GM18508 (cell line): ENCODE data around the gene HDAC9.
A peak's percentile ranks its signal among the peaks of the same experiment; 100 is the strongest.

Experiments used
- ATAC-seq: cut with Tn5 transposase; IDR thresholded peaks from one replicate; pipeline ENCODE4 v1.9.1; 2021; ENCODE audit warnings: moderate number of reproducible peaks; ENCODE audit not compliant: insufficient read depth, unreplicated experiment

HDAC9 gene

DNA sequence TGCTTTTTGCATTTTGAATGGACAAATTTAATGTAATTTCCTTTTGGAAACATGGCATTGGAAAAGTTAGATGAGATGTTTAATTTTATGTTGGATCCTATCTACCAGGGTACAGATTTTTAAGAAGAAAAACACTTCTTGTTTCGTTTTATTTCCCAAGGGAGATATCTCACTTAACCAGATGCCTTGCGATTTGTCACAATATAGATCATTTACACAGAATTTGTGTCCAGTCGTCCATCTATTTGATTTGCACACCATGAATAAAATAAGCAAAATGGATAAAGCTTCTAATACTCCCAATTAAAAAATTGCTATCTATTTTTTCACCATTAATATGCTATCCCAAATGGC, 25.7 kb downstream of the HDAC9 start:
- ATAC-seq: no peak

DNA sequence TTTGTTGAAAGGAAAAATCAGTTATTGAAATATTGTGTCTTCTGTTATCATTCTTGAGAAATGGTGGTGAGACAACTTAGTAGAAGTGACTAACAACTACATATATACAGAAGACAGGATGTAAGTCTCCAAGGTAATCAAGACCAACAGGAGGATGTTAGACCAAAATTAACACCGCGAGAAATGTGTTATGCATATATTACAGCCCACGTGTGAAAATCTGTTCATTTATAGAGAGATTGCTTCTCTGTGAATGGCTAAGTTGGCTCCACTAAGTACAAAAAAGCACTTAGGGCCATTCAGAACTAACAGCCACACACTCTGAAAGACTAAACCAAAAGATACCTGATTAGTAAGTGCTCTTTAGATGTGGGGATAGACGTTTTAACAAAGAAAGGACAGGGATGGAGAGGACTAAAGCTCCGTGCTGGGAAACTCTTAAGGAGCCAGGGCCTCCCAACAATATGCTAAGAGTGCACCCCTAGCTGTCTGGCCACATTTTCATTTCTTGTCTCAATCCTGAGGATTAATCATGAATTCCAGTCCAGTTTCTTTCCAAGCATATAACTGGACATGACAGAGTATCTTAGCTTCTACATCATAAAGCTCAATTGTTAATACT, 26.5 kb downstream of the HDAC9 start:
- peak; percentile 49 for ATAC-seq

DNA sequence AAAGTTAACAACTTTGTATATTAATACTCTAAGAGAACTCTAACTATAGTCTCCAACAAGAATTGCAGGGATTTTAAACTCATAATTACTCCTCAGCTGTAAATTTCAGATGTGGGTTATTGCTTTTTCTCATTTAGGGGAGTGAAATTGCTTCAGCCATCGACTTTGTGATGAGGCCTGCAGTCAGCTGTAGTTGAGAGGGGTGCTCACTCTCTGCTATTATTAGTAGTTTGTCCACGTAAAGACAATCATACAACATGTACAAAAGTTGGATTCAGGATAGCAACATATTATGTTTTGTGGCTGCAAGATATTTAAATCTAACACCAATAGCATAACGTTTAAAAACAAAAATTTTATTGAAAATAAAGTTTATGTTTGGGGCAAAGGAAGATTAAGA, 28.7 kb downstream of the HDAC9 start:
- no peak for ATAC-seq

DNA sequence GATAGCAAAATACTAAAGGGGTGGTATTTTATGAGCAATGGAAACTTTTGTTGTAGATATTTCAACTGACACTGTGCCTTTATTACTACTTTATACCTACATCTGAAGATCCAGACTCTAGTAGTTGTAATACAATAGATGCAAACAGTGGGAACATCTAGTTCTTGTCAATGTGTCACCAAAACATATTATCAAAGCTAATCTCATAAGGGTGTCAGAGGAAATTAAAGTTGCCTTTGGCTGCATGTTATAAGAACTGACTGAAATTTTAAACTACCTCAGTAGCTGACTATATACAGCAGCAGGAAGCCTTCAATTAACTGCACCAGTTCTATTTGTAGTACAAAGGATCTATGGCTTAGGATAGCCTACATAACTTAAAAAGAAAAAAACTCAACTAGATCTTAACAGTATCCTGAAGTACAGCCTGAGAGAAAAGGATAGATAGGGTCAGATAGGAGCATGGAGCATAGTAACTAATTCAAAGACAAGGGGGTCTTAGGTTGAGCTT, 30.9 kb downstream of the HDAC9 start:
- no peak for ATAC-seq

DNA sequence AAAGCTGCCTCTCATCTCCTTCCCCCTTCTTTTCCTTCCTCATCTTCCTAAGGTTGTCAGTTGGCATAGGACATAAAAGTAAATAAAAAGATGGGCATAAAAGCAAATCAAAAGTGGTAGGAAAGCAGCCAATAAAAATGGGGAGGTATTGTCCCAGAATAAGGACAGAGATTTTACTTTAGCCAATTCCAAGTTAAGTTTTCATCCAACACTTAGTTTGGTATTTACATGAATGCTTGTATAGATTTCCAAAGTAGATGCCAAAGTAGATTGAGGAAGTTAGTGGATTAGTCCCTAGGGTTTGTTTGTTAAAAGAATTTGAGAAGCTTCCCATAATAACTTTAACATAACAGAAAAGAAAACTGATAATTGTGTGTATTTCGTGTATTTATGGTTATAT, 33.7 kb downstream of the HDAC9 start:
- no peak for ATAC-seq

DNA sequence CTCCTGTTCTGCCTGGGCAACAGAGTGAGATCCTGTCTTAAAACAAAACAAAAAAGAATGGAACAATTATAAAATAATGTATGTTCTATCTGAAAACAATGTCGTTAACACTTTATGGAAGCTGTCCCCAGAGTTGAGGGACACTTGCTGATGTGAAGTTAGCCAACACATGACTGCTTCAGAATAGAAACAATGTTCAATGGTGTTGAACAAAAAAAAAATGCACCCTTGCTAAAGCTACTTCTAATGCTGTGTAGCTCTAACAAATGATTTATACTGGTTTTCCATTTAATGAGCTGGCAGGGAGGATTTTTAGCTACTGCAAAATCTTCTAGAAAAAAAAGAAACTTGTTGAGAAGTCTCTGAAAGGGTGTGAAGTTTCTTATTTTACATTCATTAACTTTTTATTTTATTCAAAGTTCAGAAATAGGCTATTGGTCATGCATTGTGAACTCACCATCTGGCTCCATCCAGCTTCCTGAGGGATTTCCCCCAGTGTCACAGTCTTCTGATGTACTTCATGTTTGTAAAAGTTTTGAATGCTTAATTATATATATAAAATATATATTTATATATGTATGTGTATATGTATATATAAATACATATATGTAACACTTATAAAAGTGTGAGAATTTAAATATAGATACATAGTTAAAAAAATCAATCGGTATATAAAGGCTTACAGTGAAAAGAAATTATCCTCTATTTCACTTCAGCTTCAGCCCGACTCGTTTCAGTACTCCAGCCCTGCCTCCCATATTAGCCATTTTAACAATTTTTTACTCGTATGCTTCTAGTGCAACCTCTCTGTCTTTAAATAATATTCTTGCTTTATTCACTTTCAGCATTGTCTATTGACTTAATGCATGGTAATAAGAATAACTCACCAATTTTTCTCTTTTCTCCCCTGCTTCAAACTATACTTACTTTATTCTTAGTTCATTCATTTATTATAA, 35.0 kb downstream of the HDAC9 start:
- peak; percentile 82 for ATAC-seq

DNA sequence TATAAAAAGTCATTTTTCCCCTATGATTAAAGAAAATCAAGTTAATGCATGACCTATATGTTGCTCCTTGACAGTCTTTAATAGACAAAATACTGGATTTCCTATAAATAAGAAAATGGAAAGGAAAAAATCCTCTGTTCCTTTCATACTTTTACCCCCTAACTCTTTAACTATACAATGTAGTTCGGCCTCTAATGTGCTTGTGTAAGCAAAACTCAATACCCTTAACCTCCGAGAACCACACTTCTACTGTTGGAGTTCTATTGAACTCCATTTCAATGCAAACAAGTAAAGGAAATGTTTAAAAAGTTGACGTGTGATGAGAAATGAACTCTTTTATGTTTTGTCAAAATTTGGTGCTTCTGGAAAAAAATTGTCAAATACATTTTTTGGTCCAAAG, 36.0 kb downstream of the HDAC9 start:
- ATAC-seq: no peak

DNA sequence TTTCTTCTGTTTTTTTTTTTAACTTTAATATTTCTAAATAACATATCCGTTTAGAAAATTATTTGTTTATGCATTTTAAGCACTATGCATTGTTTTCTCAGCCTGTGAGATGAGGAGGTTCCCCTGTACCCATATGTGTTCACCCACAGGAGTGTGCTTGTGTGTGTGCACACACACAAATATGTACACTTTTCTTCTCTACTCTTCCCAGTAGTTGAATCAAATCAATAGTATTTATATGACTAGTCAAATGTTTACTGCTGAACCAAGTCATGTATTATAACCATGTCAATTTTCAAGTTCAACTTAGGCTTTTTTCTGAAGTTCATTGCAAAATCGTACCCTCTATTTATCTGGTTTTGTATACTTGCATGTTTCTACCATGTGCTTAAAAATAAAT, 37.3 kb downstream of the HDAC9 start:
- no peak for ATAC-seq

DNA sequence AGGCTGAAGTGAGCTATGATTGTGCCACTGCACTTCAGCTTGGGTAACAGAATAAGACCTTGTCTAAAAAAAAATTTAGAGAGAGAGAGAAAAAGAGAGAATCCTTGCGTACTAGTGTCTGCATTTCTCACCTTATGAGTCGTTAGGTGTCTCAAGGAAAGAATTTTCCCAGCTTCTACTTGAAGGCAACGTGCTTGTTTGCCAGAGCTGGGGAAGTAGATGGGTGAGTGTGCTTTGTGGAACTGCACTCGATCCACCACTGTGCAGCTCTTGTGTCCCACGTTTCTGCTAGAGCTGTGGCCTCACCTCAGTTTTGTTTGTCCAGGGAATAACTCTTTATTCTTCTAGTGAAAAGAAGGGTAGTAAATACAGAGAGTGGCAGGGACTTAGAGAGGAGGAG, 38.9 kb downstream of the HDAC9 start:
- no peak for ATAC-seq

DNA sequence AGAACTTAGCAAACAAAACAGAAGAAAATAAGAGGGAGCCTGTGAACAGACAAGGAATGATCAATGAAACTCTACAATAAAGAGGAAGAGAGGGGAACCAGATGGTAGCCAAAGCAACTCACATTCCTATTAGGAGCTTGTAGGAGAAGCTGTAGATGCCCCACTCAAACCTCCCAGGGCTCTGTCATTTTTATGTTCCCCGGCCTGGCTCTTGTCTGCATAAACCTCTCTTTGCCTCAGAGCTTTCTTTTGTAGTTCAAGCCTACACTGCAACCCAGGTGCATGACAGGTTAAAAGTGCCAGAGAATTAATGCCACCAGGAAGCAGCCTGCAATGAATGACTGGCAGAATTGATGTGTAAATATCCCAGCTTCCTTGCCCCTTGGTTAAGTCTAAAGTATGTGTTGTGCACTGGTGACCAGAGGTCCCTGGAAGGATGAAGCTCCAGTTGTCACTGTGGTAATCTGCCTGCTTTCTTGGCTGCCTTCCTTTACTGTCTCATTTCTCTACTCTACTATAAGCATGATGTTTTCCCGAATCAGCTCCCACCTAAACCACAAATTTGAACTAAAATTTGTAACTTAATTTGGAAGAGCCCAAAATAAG, 40.4 kb downstream of the HDAC9 start:
- ATAC-seq: no peak

DNA sequence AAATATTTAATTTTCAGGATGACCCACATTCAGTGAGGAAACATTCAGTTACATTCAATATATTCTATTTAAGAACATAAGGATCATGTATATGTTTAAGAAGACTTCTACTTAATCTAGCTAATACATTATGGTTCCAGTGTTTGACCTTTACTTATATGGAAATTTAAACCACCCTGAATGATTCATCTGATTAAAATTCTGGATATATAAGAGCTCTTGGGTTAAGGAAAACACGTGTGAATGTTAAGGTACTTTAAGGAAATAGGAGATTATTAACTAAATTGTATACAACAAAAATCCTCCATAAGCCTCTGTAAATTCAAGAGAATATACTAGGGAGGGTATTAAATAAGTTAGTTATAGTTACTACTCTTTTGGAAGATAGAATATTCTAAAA, 40.9 kb downstream of the HDAC9 start:
- no peak for ATAC-seq

DNA sequence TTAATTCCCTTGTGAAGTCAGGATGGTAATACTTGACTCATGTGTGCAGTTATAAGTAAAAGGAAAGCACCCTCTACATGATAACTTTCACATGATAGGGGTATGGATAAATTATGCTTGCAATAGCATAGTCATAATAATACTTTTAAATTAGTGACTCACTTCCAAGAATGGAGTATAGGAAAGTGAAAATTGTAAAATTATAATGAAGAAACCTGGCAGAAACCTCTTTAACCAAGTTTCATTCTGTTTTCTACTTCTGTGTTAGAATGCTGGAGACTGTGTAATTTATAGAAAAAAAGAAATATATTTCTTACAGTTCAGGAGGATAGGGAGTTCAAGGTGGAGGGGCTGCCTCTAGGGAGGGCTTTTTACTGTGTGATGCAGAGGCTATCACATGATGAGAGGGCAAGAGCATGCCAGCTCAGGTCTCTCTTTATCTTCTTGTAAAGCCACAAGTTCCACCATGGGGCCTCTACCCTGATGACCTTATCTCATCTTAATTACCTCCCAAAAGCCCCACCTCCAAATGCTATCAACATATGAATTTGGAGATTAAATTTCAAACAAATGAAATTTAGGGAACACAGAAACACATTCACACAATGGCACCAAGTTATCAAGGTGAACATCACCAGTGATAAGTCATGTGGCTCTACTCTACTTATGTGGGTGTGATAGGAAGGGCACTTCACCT, 43.2 kb downstream of the HDAC9 start:
- peak; percentile 82 for ATAC-seq

DNA sequence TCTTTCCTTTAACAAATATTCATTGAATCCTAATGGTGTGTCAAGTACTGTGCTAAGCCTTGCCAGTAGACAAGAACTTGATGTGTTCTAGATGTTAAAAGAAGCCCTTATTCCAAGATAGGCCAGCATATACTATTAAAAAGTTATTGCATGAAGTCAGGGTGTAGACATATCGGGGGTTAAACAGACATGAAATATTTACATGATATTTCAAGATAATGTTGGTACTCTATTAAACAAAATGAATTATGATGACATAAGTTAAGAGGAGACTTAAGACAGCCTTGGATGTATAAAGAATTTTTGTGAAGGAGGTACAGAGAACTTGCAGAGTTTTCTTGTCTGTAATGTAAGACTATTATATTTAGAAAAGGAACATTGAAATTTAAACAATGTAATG, 44.8 kb downstream of the HDAC9 start:
- no peak for ATAC-seq

DNA sequence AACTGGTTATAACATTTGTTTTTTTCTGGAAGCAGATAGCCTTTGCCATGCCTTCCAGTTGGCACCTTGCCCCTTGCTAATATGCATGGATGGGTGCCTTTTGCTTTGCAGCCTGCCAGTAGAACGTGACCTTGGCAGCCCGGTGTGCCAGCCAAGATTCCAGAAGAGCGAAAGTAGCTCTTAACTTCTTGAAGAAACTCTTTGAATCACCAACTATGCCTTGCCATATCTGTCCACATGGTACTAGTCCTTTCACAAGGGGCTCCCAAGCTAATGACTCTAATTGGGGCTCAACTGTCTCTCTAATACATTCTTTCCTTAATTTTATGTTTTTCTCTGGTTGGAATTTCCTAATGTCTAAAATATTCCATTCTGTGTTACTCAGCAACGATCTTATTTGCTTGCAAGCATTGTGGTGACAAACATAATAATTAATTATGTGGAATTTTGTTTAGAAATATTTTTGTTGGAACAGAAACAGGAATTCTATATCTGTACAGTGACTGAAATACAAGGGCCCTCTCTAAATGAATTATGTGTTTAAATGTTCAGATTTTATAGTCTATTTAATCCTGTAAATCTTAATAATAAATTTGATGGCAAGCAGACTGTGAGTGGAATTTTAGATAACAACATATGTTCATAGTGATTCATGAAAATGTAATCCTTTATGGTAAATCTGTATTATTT, 45.8 kb downstream of the HDAC9 start:
- no peak for ATAC-seq

DNA sequence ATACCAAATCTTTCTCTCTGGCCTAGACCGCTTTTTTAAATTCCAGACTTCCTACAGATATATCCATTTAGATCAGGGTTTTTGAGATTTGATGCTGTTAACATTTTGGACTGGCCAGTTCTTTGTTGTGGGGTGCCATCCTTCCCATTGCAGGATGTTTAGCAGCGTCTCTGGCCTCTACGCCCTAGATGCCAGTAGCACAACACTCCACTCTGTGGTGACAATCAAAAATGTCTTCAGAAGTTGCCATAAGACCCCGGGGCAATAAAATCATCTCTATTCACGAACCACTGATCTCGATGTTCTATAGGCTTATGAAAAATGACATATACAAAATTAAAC, 46.3 kb downstream of the HDAC9 start:
- ATAC-seq: no peak

DNA sequence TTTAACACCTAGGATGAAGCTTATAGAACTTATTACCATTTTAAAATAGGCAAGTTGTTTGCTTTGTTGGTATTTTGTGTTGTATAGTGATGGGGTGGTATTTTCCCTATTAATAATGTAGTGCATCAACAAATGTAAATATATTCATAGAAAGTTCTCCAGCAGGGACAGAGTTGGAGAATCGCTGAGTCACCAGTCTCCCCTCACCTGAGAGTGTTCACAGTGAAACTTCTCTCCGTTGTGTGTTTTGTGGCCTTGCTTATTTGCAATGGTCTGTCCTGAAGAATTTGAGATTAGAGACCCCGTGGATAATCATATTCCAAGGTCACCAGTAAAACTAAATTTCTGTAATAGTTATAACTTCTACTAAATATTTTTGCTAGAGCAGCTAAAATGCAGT, 51.0 kb downstream of the HDAC9 start:
- no peak for ATAC-seq

DNA sequence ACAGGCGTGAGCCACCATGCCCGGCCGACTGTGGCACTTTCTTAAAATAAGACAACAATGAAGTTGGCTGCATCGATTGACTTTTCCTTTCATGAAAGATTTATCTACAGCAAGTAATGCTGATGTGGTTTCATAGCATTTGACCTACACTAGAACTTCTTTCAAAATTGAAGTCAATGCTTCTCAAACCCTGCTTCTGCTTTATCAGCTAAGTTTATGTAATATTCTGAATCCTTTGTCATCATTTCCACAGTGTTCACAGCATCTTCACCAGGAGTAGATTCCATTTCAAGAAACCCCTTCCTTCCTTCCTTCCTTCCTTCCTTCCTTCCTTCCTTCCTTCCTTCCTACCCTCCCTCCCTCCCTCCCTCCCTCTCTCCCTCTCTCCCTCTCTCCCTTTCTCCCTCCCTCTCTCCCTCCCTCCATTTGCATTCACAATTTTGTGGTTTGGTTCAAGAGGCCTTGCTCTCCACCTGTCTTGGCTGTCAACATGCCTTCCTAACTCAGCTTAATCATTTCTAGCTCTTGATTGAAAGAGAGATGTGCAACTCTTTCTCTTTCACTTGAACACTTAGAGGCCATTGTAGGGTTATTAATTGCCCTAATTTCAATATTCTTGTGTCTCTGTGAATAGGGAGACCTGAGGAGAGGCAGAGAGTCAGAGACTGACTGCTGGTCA, 52.1 kb downstream of the HDAC9 start:
- peak; percentile 86 for ATAC-seq

DNA sequence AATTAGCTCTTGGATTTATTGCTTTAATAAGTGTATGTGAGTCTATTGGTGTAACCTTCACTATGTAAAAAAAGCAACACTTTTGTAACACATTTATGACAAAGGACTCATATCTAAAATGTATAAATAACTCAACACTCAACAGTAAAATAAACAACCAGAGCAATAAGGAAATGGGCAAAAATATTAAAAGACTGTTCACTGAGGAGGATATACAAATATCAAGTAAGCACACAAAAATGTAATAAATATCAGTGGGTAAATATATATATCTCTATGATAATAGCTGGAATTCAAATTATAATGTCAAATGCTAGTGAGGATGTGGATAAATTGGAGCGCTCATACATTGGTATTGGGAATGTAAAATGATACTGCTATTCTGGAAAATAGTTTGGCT, 53.0 kb downstream of the HDAC9 start:
- no peak for ATAC-seq

DNA sequence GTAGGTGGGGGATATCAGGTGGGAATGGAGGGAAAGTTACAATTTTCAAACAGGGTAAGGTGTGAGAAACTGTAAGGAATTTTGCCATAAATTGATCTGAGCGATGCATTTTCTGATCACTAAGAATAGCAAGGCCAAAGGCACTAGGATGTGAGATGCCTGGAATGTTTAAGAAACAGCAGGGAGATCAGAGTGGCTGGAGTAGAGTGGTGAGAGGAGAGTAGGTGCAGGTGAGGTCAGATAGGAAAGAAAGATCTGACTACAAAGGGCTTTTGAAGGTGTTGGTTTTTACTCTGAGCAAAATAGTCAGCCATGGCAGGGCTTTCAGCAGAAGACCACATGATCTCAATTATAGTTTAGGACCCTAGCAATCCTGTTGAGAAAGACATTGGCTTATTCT, 55.0 kb downstream of the HDAC9 start:
- no peak for ATAC-seq
